Measurements from ENCODE around the gene CDT1.

- TF ChIP-seq CTCF (conservative IDR thresholded peaks at IDR 0.05; ENCODE audit: low read depth in 2 of 2), result no peak
- no peak for TF ChIP-seq STAT1 (IDR thresholded peaks at IDR 0.05; ENCODE audit: unreplicated experiment)
- TF ChIP-seq EZH2 (IDR thresholded peaks at IDR 0.05; ENCODE audit: low read depth, unreplicated experiment), result no peak
- no peak for TF ChIP-seq CREB1 (CRISPR knock-in tag; IDR thresholded peaks at IDR 0.05; ENCODE audit: low read depth)
- no peak for TF ChIP-seq REST (IDR thresholded peaks at IDR 0.05; ENCODE audit: unreplicated experiment)
Measured at GRCh38 chr16:88798772-88799455, 4.7 kb upstream of the CDT1 start.
